Keratinocyte (primary cell): ENCODE data around the gene PRKN.

Experiments
- EZH2 ChIP-seq: IDR thresholded peaks from one replicate; pipeline ENCODE4 v1.6.1; 2012; ENCODE audit warnings: inconsistent platforms, mild to moderate bottlenecking, low read length, moderate library complexity
- TF ChIP-seq, protein P1 (sequence below), 3 experiments: IDR thresholded peaks in 1 of 3; conservative IDR thresholded peaks in 1 of 3; optimal IDR thresholded peaks in 1 of 3; 2 replicates in 2 of 3; 3 replicates in 1 of 3; pipeline versions ENCODE3 to v1.5.1; 2011; ENCODE audit warnings: low read length in 3 of 3, mild to moderate bottlenecking in 3 of 3, moderate library complexity in 2 of 3, control low read depth in 1 of 3, inconsistent platforms in 1 of 3; ENCODE audit not compliant: insufficient read depth in 2 of 3; ENCODE audit errors: extremely low read depth in 1 of 3

DNA sequence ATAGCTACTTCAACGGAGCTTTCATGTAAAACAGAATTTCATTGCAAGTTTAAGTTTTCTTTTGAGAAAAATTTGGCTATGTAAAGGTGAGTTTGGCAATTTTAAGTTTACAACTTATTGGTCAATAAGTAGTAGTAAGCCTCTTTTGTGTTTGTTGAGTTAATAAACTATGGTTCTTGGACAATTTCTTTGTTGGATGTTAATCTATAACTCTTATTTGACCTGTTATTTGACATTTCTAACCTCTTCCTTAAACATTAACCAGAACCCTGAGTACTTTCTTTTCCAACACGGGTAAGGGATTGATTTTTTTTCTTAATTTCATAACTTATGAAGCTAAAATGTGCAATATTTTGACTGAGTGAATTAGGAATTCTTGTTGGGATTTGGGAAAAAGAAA lies 354.4 kb downstream of the PRKN start:
- TF ChIP-seq EZH2: no peak
- TF ChIP-seq, protein P1, sequence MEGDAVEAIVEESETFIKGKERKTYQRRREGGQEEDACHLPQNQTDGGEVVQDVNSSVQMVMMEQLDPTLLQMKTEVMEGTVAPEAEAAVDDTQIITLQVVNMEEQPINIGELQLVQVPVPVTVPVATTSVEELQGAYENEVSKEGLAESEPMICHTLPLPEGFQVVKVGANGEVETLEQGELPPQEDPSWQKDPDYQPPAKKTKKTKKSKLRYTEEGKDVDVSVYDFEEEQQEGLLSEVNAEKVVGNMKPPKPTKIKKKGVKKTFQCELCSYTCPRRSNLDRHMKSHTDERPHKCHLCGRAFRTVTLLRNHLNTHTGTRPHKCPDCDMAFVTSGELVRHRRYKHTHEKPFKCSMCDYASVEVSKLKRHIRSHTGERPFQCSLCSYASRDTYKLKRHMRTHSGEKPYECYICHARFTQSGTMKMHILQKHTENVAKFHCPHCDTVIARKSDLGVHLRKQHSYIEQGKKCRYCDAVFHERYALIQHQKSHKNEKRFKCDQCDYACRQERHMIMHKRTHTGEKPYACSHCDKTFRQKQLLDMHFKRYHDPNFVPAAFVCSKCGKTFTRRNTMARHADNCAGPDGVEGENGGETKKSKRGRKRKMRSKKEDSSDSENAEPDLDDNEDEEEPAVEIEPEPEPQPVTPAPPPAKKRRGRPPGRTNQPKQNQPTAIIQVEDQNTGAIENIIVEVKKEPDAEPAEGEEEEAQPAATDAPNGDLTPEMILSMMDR (optimal IDR thresholded peaks at IDR 0.05 in 1 of 3, IDR thresholded peaks at IDR 0.05 in 1 of 3, conservative IDR thresholded peaks at IDR 0.05 in 1 of 3; ENCODE audit: extremely low read depth in 1 of 3, insufficient read depth in 2 of 3, low read length in 3 of 3): no peak
